ENCODE measurements around the gene TMEM115. TPM values are rescaled to one million over a fixed set of nuclear protein-coding genes. Genes with fewer than 3 reads are reported as not detected.

TMEM115 gene
- total RNA-seq, 1 donor from 2014 or later, result 19.7 TPM

DNA sequence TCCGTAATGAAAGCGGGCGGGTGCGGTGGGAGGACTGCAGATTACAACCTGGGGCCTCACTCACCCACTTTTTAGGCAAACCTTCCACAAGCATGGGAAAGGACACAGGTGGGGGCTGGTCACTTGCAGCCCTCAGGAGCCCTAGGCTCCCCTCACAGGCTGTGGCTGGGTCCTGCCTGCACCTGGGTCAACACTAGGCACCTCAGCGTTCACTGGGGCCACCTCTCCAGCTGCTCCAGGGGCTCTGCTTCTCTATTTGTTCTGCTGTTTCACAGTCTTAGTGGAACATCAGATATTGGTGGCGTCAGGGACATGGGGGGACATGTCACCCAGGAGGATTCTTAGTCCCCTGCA, 30.1 kb upstream of the TMEM115 start:
- TF ChIP-seq, protein P1, sequence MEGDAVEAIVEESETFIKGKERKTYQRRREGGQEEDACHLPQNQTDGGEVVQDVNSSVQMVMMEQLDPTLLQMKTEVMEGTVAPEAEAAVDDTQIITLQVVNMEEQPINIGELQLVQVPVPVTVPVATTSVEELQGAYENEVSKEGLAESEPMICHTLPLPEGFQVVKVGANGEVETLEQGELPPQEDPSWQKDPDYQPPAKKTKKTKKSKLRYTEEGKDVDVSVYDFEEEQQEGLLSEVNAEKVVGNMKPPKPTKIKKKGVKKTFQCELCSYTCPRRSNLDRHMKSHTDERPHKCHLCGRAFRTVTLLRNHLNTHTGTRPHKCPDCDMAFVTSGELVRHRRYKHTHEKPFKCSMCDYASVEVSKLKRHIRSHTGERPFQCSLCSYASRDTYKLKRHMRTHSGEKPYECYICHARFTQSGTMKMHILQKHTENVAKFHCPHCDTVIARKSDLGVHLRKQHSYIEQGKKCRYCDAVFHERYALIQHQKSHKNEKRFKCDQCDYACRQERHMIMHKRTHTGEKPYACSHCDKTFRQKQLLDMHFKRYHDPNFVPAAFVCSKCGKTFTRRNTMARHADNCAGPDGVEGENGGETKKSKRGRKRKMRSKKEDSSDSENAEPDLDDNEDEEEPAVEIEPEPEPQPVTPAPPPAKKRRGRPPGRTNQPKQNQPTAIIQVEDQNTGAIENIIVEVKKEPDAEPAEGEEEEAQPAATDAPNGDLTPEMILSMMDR (IDR thresholded peaks at IDR 0.05; ENCODE audit: insufficient read depth, low read length, severe bottlenecking), result no peak
- H3K27me3 ChIP-seq (ENCODE audit: control insufficient read depth, insufficient read depth, low read length), result peaks cover 15% of the 10 kb centered on the region
- FAIRE-seq (no peak), DNase-seq (ENCODE audit: low read depth) (no peak)
- H3K36me3 ChIP-seq (ENCODE audit: control insufficient read depth, insufficient read depth, low read length), result no peaks in the 10 kb centered on the region
- no peak overlapping the region for H3K4me3 ChIP-seq (ENCODE audit: low read depth, low read length)

DNA sequence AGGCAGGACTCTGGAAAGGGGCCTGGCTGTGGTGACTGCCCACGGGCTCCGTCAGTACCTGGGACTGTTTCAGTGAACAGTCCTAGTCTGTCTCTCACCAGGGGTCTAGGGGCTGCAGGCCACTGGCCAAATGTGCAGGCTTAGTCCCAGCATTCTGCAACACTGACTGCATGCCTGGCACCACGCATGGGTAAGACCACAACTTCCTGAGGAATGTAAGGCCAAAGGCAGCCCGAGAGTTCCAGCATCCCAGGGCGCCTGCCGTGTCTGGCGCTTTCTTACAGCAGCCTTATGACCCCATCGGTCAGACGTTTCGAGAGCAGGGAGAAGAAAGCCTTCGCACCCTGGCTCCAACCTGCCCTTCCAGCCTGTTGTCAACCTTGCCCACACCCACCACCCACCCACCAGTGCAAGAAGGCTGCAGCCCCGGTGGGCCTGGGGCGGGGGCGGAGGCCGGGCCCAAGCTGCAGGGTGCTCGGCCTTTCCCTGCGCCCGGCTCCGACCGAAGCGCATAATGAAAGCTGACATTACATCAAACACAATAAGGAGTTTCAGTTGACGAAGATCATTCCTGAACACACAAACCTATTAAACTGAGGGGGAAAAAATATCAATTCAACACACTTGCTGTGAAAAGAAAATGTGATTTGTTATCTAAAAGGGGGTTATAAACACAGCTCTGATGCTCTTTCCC, 29.5 kb upstream of the TMEM115 start:
- Histone ChIP-seq H3K4me3 (ENCODE audit: low read depth, low read length) (no peak overlapping the region), H3K27me3 (ENCODE audit: control insufficient read depth, insufficient read depth, low read length) (peaks cover 13% of the 10 kb centered on the region), H3K36me3 (ENCODE audit: control insufficient read depth, insufficient read depth, low read length) (no peaks in the 10 kb centered on the region)
- TF ChIP-seq, protein P1 (IDR thresholded peaks at IDR 0.05; ENCODE audit: insufficient read depth, low read length, severe bottlenecking), result no peak
- FAIRE-seq (no peak), DNase-seq (ENCODE audit: low read depth) (no peak)

DNA sequence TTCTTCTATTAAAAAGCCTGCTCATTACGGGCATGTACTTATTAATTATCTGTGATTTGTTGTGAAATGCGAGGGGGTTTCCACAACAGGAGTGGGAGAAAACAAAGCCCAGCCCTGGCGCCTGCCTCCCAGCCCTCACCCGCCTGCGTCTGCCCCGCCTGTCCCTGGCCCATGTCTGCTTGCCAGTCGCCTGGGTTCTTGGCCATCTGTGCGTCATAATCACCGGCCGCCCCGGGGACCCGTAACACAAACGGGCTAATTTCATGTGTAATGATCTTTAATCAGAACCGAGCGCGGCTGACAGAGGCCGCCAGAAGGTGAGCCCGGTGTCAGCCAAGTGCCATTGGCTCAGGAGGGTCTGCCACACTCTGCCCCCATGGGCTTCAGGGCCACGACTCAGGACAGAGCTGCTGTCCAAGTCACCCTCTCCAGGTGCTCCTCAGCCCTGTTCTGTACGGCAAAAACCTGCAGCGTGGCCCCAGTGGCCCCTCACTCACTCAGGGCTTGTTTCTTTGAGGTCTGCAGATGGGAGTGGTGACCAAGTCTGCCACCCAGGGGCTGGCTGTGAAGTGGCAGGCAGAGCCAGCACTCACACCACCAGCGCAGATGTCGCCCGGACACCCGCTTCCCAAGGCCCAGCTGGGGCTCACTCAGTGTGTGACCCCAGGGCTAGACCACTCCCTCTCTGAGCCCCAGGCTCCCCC, 28.8 kb upstream of the TMEM115 start:
- no peak for FAIRE-seq
- DNase-seq (ENCODE audit: low read depth), result no peak
- Histone ChIP-seq H3K4me3 (ENCODE audit: low read depth, low read length) (no peak overlapping the region), H3K27me3 (ENCODE audit: control insufficient read depth, insufficient read depth, low read length) (peaks cover 7% of the 10 kb centered on the region), H3K36me3 (ENCODE audit: control insufficient read depth, insufficient read depth, low read length) (no peaks in the 10 kb centered on the region)
- TF ChIP-seq, protein P1 (IDR thresholded peaks at IDR 0.05; ENCODE audit: insufficient read depth, low read length, severe bottlenecking), result peak; percentile 54

DNA sequence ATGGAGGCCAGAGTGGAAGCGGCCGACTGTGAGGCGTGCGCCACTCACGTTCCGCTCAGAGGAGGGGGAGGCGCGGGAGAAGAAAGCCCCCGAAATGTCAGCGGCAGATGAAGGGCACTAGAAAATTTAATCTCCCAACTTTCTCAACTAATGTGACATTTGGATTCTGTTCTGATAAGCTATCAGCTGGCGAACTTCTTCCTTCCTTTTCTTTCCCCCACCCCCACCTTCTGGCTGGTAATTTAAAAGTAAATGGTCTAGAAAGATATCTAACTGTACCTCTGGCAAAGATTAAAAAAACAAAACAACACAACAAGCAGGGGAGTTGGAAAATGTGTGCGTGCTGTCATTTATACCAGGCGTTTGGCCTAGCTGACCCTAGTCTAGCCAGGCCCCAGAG, 26.4 kb upstream of the TMEM115 start:
- no peak for FAIRE-seq
- TF ChIP-seq, protein P1 (IDR thresholded peaks at IDR 0.05; ENCODE audit: insufficient read depth, low read length, severe bottlenecking), result no peak
- H3K27me3 ChIP-seq (ENCODE audit: control insufficient read depth, insufficient read depth, low read length), result peaks cover 5% of the 10 kb centered on the region
- H3K4me3 ChIP-seq (ENCODE audit: low read depth, low read length), result no peak overlapping the region
- DNase-seq (ENCODE audit: low read depth), result no peak
- H3K36me3 ChIP-seq (ENCODE audit: control insufficient read depth, insufficient read depth, low read length), result no peaks in the 10 kb centered on the region

DNA sequence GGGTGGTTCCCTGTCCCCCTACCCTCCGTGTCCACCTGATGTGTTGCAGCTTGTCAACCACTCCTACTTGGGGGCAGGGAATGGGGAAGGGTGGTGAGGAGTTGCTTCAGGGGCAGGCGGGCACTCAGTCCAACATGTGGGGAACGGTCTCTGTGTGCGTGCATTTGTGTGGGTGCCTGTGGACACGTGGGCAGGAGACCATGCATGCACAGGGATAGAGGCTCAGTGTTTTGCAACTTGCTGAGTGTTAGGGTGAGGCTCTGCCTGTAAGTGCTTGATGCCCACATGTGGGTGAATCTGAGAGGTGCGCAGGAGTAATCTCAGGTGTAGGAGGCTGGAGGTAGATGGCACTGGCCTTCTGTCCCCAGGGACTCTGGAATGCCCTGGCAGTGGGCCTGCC, 24.4 kb upstream of the TMEM115 start:
- peaks cover 5% of the 10 kb centered on the region for H3K27me3 ChIP-seq (ENCODE audit: control insufficient read depth, insufficient read depth, low read length)

More for the DNA sequence above, 24.4 kb upstream of the TMEM115 start:
- DNase-seq (ENCODE audit: low read depth) (peak; percentile 70), FAIRE-seq (no peak)
- H3K36me3 ChIP-seq (ENCODE audit: control insufficient read depth, insufficient read depth, low read length), result no peaks in the 10 kb centered on the region
- H3K4me3 ChIP-seq (ENCODE audit: low read depth, low read length), result no peak overlapping the region
- TF ChIP-seq, protein P1 (IDR thresholded peaks at IDR 0.05; ENCODE audit: insufficient read depth, low read length, severe bottlenecking), result no peak
